Bronchial epithelial cell (primary cell): ENCODE data around the gene PIEZO2. TPM values are rescaled to one million over a fixed set of nuclear protein-coding genes. Genes with fewer than 3 reads are reported as not detected.

Experiments
- DNase-seq: peaks from one replicate; pipeline ENCODE4 v3.0.0-alpha.2; 2010; ENCODE audit warnings: low read depth
- FAIRE-seq: peaks from 2 replicates; lab custom pipeline; 2011; peaks lifted over from hg19 to GRCh38; lab: Jason Lieb, UNC
- H3K27me3 ChIP-seq: 2 replicates; pipeline ENCODE4 v1.5.1; 2011; ENCODE audit warnings: low read length; ENCODE audit not compliant: control insufficient read depth, insufficient read depth
- H3K36me3 ChIP-seq: 2 replicates; pipeline ENCODE4 v1.5.1; 2011; ENCODE audit warnings: low read length; ENCODE audit not compliant: control insufficient read depth, insufficient read depth
- H3K4me3 ChIP-seq: 2 replicates; pipeline ENCODE4 v1.5.1; 2011; ENCODE audit warnings: mild to moderate bottlenecking, low read depth, low read length, control low read depth
- total RNA-seq: library from RNA; depleted of rRNA; stranded (reverse); fragments of >200 nt; gene quantifications from 2 replicates; pipeline ENCODE4 v1.2.1, GENCODE V29; 2014
- TF ChIP-seq, protein P1 (sequence below): IDR thresholded peaks from 2 replicates; pipeline ENCODE4 v1.5.1; 2011; ENCODE audit warnings: mild to moderate bottlenecking, moderate library complexity, low read length, control low read depth, inconsistent platforms; ENCODE audit not compliant: insufficient read depth, severe bottlenecking

The PIEZO2 gene
- total RNA-seq, 1 donor from 2014 or later = 1.3 TPM

DNA sequence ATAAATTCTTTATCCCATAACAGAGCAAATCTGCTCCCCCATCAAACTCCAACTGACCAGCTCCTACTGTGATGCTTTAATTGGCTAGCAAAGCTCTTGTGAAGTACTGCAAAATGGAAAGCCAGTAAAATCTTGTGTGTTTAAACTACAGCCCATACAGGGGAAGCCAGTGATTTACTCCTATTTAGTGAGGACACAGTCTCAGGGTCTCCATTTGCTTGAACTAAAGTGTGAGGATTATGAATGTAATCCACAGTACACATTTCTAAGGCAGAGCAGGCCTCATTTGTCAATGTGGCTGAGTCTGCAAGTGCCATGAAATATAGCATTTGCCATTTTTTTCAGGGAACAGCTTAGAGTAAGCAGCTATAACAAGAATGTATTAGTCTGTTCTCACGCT is 259.3 kb downstream of the PIEZO2 start:
- no peaks in the 10 kb centered on the region for H3K36me3 ChIP-seq
- DNase-seq (no peak), FAIRE-seq (no peak)
- H3K4me3 ChIP-seq = no peak overlapping the region
- H3K27me3 ChIP-seq = no peaks in the 10 kb centered on the region
- TF ChIP-seq, protein P1, sequence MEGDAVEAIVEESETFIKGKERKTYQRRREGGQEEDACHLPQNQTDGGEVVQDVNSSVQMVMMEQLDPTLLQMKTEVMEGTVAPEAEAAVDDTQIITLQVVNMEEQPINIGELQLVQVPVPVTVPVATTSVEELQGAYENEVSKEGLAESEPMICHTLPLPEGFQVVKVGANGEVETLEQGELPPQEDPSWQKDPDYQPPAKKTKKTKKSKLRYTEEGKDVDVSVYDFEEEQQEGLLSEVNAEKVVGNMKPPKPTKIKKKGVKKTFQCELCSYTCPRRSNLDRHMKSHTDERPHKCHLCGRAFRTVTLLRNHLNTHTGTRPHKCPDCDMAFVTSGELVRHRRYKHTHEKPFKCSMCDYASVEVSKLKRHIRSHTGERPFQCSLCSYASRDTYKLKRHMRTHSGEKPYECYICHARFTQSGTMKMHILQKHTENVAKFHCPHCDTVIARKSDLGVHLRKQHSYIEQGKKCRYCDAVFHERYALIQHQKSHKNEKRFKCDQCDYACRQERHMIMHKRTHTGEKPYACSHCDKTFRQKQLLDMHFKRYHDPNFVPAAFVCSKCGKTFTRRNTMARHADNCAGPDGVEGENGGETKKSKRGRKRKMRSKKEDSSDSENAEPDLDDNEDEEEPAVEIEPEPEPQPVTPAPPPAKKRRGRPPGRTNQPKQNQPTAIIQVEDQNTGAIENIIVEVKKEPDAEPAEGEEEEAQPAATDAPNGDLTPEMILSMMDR = no peak

DNA sequence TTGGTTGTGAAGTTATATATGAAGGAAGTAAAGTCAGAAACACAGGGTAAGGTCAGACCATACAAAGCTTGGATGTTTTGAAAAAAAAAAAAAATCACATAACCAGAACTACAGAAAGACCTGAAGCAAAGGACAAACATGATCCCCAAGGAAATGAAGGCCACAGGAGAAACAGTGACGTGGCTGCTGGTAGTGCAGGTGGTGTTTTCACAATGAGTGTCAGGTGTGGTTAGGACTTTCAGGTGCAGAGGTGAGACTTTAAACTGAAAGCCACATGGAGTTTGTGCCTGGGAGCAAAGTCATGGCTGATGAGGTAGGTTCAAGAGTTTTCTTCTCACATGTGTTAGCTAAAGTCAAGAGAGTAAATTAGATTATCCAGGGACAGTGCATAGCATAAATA is 270.7 kb downstream of the PIEZO2 start:
- DNase-seq (no peak), FAIRE-seq (no peak)
- H3K36me3 ChIP-seq = no peaks in the 10 kb centered on the region
- H3K27me3 ChIP-seq = no peaks in the 10 kb centered on the region
- TF ChIP-seq, protein P1 = no peak
- H3K4me3 ChIP-seq = no peak overlapping the region

DNA sequence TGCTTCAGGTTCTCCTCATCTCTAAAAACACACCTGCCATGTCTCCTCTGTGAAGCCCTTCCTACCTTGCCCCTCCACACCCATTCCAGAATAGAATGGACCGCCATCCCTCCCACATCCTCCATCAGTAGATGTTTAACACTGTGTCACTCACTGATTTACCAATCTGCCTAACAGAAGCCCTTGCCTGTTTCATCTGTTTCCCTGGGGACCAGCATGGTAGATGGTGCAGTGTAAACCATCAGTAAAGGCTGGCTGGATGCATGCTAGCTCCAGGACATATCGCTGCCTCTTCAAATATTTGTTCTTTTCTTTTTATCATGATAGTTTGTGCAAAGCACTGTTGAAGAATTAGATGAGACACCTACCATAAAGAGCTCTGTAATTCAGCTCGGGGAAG is 271.4 kb downstream of the PIEZO2 start:
- H3K4me3 ChIP-seq = no peak overlapping the region
- DNase-seq (no peak), FAIRE-seq (no peak)
- no peaks in the 10 kb centered on the region for H3K27me3 ChIP-seq
- no peaks in the 10 kb centered on the region for H3K36me3 ChIP-seq
- TF ChIP-seq, protein P1 = no peak

DNA sequence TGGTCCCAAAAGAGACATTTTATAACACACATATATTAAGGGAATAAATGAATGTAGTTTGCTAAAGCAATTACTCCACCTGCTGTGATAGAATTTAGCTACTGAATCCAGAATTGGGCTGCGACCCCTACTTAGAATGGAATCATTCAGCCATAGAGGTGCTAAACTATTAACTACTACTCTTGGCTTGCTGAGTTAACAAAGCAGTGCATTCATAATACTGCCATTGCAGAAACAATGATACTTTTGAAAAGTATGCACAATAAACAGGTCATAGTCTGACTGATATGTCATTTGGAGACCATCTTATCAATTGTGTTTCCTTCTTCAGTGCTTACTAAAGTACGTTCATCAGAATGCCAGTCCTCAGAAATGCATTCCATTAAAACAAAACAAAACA is 273.6 kb downstream of the PIEZO2 start:
- DNase-seq (no peak), FAIRE-seq (no peak)
- H3K4me3 ChIP-seq = no peak overlapping the region
- TF ChIP-seq, protein P1 = no peak
- no peaks in the 10 kb centered on the region for H3K27me3 ChIP-seq
- no peaks in the 10 kb centered on the region for H3K36me3 ChIP-seq

DNA sequence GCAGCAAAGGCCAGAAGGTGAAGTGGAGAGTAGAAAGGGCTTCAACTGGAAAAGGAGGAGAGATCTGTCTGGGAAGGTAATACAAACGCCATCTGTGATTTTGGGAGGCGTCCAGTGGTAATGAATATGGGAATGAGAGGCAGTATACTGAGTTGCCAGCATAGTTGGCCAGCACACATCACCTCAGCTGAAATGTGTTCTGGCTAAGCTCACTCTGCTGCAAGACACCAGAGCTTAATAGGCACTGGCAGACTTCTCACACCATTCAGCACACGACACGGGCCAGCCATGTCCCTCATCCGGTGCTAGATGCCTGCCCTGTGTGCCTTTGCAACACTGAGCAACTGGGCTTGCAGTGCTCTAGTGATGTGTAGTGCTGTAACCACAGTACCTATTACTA is 277.1 kb downstream of the PIEZO2 start:
- Histone ChIP-seq H3K4me3 (no peak overlapping the region), H3K27me3 (no peaks in the 10 kb centered on the region), H3K36me3 (no peaks in the 10 kb centered on the region)
- DNase-seq (no peak), FAIRE-seq (no peak)
- TF ChIP-seq, protein P1 = no peak

DNA sequence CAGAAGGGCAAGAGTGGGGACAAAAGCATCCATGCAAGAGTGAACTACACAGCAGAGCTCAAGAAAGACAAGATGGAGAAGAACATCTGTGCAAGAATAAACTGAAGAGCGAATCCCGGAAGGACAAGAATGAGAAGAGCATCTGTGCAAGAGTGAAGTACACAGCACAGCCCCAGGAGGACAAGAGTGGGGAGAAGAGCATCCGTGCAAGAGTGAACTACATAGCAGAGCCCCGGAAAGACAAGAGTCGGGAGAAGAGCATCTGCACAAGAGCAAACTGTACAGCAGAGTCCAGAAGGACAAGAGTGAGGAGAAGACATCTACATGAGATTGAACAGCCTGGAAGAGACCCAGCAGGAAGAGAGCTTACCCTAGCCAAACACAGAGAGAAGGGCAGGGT is 284.6 kb downstream of the PIEZO2 start:
- peak; percentile 58 for FAIRE-seq
- no peaks in the 10 kb centered on the region for H3K27me3 ChIP-seq
- TF ChIP-seq, protein P1 = no peak
- no peaks in the 10 kb centered on the region for H3K36me3 ChIP-seq
- H3K4me3 ChIP-seq = no peak overlapping the region
- DNase-seq = no peak
